ENCODE measurements around the gene RPH3AL. TPM values are rescaled to one million over a fixed set of nuclear protein-coding genes. Genes with fewer than 3 reads are reported as not detected.
A peak's percentile ranks its signal among the peaks of the same experiment; 100 is the strongest.

The RPH3AL gene
- polyA plus RNA-seq, 3 donors: 0.71 to 1.9 (median 1.5) TPM

DNA sequence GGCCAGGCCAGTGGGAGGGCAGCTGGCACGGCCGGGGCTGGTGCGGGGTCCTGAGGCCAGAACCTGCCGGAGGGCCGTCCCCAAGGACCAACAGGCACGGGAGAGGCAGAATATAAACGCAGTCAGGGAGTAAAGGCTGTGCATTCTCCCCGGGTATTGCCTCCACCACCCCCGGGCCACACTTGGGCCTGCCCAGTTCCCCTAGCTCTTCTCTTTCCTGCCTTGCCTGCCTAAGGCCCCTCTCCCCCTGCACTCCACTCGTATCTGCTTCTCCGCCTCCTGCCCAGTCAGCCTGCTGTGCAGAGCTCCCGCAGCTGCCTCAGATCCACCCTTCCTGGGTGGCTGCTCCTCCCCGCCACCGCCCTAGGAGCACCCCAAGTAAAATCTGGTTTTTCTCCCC, 5.0 kb upstream of the RPH3AL start:
- Mint-ChIP-seq H3K27me3 (ENCODE audit: low read depth in 3 of 3) (peaks cover 2 to 12% (median 3%) of the 10 kb centered on the region in 3 donors), H3K27ac (no peak overlapping the region), H3K36me3 (peaks cover 0 to 3% of the 10 kb centered on the region in 2 donors), H3K4me3 (no peak overlapping the region), H3K4me1 (peaks cover 11% of the 10 kb centered on the region), H3K9me3 (peaks cover 6 to 14% (median 10%) of the 10 kb centered on the region in 7 donors)
- no peak for DNase-seq
- no peaks in the 10 kb centered on the region for H3K27me3 ChIP-seq (ENCODE audit: control insufficient read depth in 2 of 2, insufficient read depth in 2 of 2, low read length in 2 of 2)
- intact Hi-C loops (cut with micrococcal nuclease): no loop called here
- H2AFZ ChIP-seq (ENCODE audit: insufficient read depth, low read depth, low read length, poor library complexity, severe bottlenecking): no peak overlapping the region
- 74% methylated on average over 14 of the region's 14 CpGs for WGBS (ENCODE audit: insufficient coverage)
- H3K9ac ChIP-seq (ENCODE audit: insufficient read depth, low read length, poor library complexity, severe bottlenecking): no peak overlapping the region
- H3K4me1 ChIP-seq (ENCODE audit: control insufficient read depth in 1 of 2, insufficient read depth in 2 of 2, low read length in 2 of 2): peaks cover 8 to 9% of the 10 kb centered on the region in 2 donors
- H3K79me2 ChIP-seq (ENCODE audit: insufficient read depth, low read length): no peaks in the 10 kb centered on the region
- TF ChIP-seq, protein P1, sequence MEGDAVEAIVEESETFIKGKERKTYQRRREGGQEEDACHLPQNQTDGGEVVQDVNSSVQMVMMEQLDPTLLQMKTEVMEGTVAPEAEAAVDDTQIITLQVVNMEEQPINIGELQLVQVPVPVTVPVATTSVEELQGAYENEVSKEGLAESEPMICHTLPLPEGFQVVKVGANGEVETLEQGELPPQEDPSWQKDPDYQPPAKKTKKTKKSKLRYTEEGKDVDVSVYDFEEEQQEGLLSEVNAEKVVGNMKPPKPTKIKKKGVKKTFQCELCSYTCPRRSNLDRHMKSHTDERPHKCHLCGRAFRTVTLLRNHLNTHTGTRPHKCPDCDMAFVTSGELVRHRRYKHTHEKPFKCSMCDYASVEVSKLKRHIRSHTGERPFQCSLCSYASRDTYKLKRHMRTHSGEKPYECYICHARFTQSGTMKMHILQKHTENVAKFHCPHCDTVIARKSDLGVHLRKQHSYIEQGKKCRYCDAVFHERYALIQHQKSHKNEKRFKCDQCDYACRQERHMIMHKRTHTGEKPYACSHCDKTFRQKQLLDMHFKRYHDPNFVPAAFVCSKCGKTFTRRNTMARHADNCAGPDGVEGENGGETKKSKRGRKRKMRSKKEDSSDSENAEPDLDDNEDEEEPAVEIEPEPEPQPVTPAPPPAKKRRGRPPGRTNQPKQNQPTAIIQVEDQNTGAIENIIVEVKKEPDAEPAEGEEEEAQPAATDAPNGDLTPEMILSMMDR (IDR thresholded peaks at IDR 0.05): no peak
- H3K4me2 ChIP-seq (replicated peaks; ENCODE audit: extremely low read depth, low read length, poor library complexity, severe bottlenecking): no peak overlapping the region
- H3K27ac ChIP-seq (ENCODE audit: low read depth in 1 of 2, low read length in 2 of 2): no peak overlapping the region
- no peaks in the 10 kb centered on the region for H4K20me1 ChIP-seq (ENCODE audit: insufficient read depth, low read length)
- H3K9me3 ChIP-seq (replicated peaks in 1 of 2; ENCODE audit: control insufficient read depth in 1 of 2, insufficient read depth in 1 of 2, low read length in 2 of 2): peaks cover 0 to 12% of the 10 kb centered on the region in 2 donors
- no peak overlapping the region for H3K4me3 ChIP-seq (replicated peaks in 1 of 3; ENCODE audit: low read depth in 2 of 3, low read length in 3 of 3)
- H3K36me3 ChIP-seq (replicated peaks in 1 of 2; ENCODE audit: control insufficient read depth in 1 of 2, insufficient read depth in 2 of 2, low read length in 2 of 2): no peaks in the 10 kb centered on the region

DNA sequence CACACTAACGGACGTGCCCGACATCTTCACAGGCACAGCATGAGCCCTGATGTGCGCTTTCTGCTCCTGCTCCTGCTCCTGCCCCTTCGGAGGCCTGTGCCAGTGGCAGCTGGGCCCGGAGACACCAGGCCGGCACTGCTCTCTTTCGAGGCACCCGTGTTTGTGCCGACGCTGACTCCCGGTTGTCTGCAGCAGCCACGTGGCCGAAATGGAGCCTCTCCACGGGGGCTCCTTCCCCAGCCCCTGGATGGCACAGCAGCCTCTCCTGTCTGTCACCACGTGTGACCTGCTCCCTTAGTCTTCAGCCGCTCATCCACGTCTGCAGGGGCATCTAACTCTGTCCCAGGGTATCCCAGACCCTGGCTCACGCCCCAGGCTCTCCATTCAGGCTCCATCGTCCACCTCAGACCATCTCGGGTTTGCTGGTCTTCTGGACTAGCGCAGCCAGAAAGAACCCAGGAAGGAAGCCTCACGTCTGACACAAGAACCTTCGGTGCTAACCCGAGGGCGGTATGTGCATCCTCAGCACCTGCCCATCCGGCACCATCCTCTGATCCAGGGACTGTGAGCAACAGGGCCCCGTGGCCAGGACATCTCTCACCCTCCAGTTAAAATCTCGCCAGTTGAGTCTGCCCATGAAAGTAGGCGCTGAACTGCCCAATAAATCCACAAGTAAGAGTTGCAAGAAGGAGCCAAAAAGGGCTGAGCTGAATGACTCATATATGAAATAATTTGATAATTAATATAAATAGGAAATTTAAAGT, 4.2 kb upstream of the RPH3AL start:
- Mint-ChIP-seq H3K4me1 (peaks cover 19% of the 10 kb centered on the region), H3K27ac (peak overlapping the region in 3 of 7 donors; percentile 11 to 63 (median 26)), H3K9me3 (peaks cover 6 to 14% (median 10%) of the 10 kb centered on the region in 7 donors), H3K4me3 (no peak overlapping the region), H3K36me3 (peaks cover 0 to 3% of the 10 kb centered on the region in 2 donors), H3K27me3 (ENCODE audit: low read depth in 3 of 3) (peaks cover 3 to 12% (median 3%) of the 10 kb centered on the region in 3 donors)
- Histone ChIP-seq H3K27me3 (ENCODE audit: control insufficient read depth in 2 of 2, insufficient read depth in 2 of 2, low read length in 2 of 2) (no peaks in the 10 kb centered on the region), H3K4me1 (ENCODE audit: control insufficient read depth in 1 of 2, insufficient read depth in 2 of 2, low read length in 2 of 2) (peaks cover 16 to 17% of the 10 kb centered on the region in 2 donors), H3K27ac (ENCODE audit: low read depth in 1 of 2, low read length in 2 of 2) (no peak overlapping the region), H3K79me2 (ENCODE audit: insufficient read depth, low read length) (no peaks in the 10 kb centered on the region), H3K4me2 (replicated peaks; ENCODE audit: extremely low read depth, low read length, poor library complexity, severe bottlenecking) (no peak overlapping the region), H3K36me3 (replicated peaks in 1 of 2; ENCODE audit: control insufficient read depth in 1 of 2, insufficient read depth in 2 of 2, low read length in 2 of 2) (no peaks in the 10 kb centered on the region), H3K9ac (ENCODE audit: insufficient read depth, low read length, poor library complexity, severe bottlenecking) (no peak overlapping the region), H4K20me1 (ENCODE audit: insufficient read depth, low read length) (no peaks in the 10 kb centered on the region), H3K4me3 (replicated peaks in 1 of 3; ENCODE audit: low read depth in 2 of 3, low read length in 3 of 3) (no peak overlapping the region), H2AFZ (ENCODE audit: insufficient read depth, low read depth, low read length, poor library complexity, severe bottlenecking) (no peak overlapping the region), H3K9me3 (replicated peaks in 1 of 2; ENCODE audit: control insufficient read depth in 1 of 2, insufficient read depth in 1 of 2, low read length in 2 of 2) (peaks cover 0 to 12% of the 10 kb centered on the region in 2 donors)
- intact Hi-C loops (cut with micrococcal nuclease): no loop called here
- DNase-seq: no peak
- TF ChIP-seq, protein P1 (IDR thresholded peaks at IDR 0.05): no peak
- 95% methylated on average over 27 of the region's 30 CpGs for WGBS (ENCODE audit: insufficient coverage)
